HG03558 (cell line): ENCODE results near the gene ABLIM1.
"Not testable (repeated sequence)": the region's sequence is repeated elsewhere in the genome, so short reads cannot be mapped to it uniquely, and the experiment has no call there.

Source experiments
- ATAC-seq: cut with Tn5 transposase; IDR thresholded peaks from one replicate; pipeline ENCODE4 v1.9.1; 2021; ENCODE audit warnings: moderate number of reproducible peaks; ENCODE audit not compliant: unreplicated experiment; ENCODE audit errors: extremely low read depth

ABLIM1 gene

GRCh38 chr10:114658175-114658574, at the start of gene ABLIM1:
Gene ABLIM1, minus strand, starts transcription at chr10:114658275. Its CDS starts 75 bp downstream, at chr10:114658200.
- no peak for ATAC-seq

DNA sequence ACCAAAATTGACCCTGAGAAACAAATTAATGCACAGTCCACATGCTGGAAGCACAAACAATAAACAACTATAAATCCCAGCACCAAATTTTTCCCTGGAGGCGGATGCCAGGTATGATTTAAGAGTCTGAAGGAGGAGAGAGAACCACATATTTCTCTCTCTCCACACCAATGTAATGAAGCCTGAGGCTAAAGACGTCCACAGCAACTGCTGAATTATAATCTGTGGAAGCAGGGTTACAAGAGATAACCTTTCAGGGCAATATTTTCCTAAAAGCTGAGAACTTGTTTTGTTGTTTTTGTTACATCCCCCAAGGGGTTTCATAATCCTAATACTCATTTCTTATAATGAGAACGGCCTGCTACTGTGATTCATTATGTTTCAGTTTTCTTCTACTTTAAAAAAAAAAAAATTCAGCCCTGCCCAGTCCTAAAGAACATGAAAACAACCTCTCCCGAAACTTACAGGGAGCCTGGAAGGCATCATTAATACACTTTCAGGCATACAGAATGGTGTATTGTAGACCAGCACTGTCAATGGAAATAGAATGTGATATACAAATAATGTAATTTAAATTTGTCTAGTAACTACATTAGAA, 48.5 kb upstream of the ABLIM1 start:
- no peak for ATAC-seq

DNA sequence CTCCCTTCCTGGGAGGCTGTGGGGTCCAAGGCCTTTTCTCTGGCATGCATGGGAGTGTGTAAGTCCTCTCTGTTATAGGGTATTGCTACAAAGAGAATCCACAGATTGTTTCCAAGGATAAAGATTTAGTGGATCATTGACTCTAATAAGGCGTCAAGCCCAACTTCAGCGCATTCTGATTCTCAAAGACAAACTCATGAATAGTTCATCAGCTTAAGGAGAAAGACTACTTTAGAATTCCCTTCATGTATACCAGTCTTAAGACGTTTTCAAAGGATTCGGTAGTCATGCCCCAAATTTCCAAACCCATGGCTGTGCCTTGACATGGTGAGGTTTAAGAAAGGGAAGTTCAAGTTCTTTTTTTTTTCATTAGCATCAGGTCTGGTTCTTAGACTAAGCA, 46.6 kb upstream of the ABLIM1 start:
- ATAC-seq, result no peak

DNA sequence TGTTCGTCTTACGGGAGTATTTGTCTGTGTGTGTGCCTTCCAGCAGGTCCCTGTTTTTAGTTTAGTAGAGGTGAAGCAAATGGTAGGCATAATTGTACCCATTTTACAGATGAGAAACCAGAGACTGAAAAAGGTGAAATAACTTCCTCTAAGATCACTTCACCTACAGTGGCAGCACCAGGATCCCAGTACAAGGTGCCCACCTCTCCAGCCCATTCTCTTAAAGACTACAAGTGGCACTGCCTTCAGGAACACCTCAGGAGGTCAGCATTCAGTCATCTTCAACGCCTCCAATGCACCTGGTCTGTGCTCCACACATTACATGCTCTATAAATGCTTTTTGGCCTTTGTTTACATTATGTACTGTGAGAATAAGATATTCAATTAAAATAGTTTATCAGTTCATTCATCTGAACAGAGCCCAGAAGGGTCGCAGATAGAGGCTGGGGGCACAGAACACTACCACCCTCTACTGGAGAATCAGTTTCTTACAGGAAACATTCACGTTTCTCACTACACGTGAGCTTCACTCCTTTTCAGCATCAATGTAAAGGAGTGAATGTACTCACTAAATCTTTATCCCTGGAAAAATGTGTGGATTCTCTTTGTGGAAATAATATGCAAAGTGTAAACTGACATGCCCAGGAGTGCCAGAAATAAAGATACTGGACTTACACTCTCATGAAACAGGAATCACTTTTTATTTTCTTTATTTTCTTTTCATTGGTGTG, 45.5 kb upstream of the ABLIM1 start:
- no peak for ATAC-seq

DNA sequence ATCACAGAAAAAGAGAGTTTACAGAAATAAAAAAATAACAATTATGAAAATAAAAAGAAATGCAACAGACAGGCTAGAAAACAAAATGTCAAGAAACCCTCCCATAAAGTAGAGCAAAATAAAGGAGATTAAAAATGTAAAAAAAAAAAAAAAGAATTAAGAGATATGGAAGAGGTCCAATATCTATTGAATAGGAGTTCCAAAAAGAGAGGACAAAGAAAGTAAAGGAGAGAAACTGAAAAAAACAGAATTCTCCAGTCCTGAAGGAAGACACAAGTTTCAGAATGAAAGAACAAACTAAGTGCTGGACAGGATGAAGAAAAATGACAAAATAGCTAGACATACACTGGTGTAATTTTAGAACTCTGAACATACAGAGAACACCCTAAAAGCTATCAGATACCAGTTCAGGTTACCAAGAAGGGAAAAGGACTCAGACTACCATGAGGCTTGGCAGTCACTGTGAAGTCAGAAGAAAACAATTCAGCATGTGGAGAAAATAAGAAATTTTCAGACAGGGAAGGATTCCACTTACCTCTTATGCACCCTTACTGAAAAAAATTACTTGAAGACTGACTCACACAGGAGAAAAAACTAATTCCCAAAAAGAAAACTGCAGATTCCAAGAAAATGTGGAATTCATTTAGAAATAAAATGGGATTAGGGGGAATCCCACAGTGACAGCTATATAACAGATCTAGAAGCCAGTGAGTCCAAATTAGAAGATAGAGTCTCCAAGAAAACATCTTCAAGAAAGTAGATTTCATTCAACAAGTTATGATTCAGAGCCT, 40.4 kb upstream of the ABLIM1 start:
- ATAC-seq, result no peak

DNA sequence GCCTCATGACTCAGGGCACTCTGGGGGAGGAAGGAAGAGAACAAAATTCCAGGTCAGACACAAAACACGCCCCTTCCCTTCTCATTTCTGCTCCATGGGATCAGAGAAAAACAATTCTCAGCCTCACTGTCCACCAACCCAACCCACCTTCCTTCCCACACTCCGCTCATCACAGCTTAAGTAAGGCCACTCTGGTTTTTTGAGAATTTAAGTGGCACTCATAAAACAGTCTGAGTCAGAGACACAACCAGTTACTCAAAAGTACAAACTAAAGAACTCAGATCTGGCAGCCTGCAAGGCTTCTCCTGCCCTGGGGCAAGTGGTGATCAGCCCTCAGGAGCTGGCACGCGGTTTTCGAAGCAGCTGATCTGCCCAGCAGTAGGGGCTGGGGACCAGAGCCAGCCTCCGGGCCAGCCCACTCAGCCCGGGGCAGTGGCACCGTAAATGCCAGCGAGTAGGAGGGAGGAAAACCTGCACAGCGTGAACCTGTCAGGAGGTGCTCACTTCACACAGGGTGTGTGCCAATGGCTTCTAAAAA, 39.1 kb upstream of the ABLIM1 start:
- no peak for ATAC-seq

GRCh38 chr10:114696301-114696700, 38.2 kb upstream of the ABLIM1 start:
- ATAC-seq, result not testable (repeated sequence)

GRCh38 chr10:114694752-114695151, 36.7 kb upstream of the ABLIM1 start:
- ATAC-seq, result no peak

- ATAC-seq, result no peak
Measured at GRCh38 chr10:114694062-114694461, 36.0 kb upstream of the ABLIM1 start.

DNA sequence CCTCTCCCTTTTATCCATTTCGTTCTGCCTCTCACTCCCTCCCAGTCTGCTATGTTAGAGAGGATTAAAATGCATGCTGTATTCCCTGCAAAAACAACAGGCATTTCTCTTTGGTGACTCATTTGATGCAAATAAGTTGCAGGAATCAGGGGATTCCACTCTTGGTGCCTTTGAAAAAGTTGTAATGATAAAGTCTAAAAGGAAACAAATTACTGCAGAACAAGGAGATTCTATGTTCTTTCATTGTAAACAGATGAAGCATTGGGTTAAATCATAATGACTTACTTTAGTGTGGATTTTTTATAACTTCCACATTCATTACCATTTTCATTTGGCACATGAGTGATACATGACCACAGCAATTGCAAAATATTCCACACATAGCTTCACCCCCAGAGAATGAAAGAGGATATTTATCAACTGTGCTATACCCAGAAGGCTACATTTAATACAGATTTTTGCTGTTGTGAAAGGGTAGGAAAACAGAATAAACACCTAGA, 33.4 kb upstream of the ABLIM1 start:
- no peak for ATAC-seq

DNA sequence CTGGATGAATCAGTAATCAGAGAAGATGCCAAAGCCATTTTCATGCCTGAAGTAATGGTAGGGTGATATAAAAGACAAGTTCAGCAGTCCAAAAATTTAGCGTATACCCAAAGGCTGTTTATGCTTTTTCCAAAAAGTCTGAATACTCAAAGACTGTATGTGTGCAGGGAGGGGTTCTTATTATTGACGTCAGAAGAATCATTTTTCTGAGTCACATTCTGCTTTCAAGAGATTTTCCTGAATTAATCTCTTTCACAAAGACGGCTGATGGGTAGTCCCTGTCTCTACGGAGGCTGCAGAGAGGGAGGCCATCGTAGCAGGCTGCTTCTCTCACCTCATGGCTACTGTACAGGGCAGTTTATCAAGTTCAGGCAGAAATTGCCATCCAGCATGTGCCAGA, 30.7 kb upstream of the ABLIM1 start:
- no peak for ATAC-seq

GRCh38 chr10:114687459-114687858, 29.4 kb upstream of the ABLIM1 start:
- no peak for ATAC-seq

- no peak for ATAC-seq
Measured at GRCh38 chr10:114686013-114686412, 27.9 kb upstream of the ABLIM1 start.

DNA sequence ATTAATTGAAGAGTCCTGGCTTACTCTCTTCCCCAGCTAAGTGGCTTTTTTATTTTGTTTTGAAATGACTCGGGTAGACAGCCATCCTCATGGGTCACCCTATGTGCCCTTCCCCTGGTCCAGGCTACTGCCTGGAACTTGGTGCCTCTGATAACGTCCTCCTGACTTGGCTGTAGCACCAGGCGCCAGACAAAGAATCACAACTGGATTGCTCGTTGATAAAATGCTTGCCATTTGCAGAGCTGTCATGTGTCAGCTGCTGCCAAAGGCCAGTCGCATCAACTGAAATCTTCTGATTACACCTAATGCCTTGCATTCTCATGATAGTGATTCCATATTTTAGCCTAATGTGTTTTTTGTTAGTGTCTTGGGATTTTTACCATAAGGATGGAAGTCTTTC, 27.4 kb upstream of the ABLIM1 start:
- ATAC-seq, result no peak

DNA sequence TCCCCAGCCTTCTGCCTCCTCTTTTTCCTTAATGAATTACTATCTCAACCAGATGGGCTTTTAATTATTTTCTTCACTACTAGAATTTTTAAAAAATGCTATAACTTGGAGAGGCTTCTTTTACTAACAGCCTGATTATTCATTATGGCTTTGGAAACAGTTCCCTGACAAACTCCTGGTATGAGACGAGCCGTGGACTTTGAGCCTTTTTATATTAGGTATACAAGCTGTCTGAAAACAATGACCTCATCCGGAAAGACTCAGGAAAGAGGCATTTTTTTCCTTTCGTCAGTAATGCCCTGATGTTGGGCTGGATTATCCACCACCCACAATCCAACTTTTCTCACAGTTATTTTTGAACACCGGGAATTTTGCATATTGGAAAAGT, 26.7 kb upstream of the ABLIM1 start:
- ATAC-seq, result no peak

GRCh38 chr10:114684084-114684821, 26.2 kb upstream of the ABLIM1 start:
- no peak for ATAC-seq

- no peak for ATAC-seq
Measured at GRCh38 chr10:114683593-114683992, 25.5 kb upstream of the ABLIM1 start.

- no peak for ATAC-seq
Measured at GRCh38 chr10:114683162-114683561, 25.1 kb upstream of the ABLIM1 start.

DNA sequence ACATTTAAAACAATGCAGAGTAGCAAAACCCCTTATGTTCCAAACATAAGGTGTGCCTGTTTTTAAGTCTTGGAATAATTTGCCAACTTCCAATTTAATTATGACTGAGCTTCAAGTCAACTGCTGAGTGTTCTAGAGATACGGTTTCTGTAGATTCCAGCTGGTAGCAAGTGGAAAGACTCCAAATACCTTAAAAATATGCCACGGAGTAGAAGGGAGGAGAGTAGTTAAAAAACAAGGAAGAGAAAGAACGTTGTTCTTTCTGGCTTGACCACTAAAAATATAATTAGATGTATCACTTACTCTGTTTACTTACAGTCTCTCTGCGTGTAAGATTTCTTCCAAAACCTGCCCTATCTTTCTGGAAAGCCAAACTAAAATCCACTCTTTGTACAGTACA, 24.5 kb upstream of the ABLIM1 start:
- no peak for ATAC-seq

GRCh38 chr10:114682121-114682520, 24.0 kb upstream of the ABLIM1 start:
- ATAC-seq, result no peak
